Hepatic stellate cell (primary cell): Measurements from ENCODE around the gene TBC1D17.

ENCODE experiments used
- DNase-seq: peaks from one replicate; pipeline ENCODE4 v3.0.0; 2011; ENCODE audit warnings: low spot score

Gene TBC1D17

GRCh38 chr19:49877879-49878743 is 609 bp downstream of the TBC1D17 start:
- DNase-seq = peak; percentile 98

- DNase-seq = no peak
Observed at GRCh38 chr19:49878744-49879070, 1.2 kb downstream of the TBC1D17 start.

DNA sequence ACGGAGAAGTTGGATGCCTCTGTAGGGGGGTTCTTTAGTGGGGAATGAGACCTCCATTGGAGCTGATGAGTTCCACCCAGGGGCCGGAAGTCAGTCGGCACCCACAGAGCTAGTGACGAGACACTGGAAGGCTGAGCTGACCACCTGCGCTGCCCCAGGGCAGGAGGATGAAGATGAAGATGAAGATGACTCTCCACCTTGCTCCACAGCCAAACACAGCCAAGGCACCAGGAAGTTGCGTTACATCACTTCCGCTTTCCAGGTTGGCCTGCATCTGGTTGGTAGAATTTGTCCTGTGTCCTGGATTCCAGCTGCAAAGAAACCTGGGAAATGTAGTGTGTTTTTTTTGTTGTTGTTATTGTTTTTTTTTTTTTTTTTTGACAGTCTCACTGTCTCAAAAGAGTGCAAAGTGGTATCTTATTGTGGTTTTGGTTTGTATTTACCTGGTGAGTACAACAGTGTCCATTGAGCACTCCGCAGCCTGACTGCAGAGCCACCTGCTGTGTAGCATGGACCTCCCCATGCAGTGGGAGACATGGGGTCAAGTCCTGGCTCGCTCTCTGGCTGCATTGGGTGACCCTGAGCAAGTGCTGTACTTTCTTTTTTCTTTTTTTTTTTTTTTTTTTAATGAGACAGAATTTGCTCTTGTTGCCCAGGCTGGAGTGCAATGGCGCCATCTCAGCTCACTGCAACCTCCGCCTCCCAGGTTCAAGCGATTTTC is 1.9 kb downstream of the TBC1D17 start:
- no peak for DNase-seq

- DNase-seq = no peak
Observed at GRCh38 chr19:49880162-49880869, 2.8 kb downstream of the TBC1D17 start.

GRCh38 chr19:49881186-49881585 is 3.7 kb downstream of the TBC1D17 start:
- no peak for DNase-seq

GRCh38 chr19:49881672-49882394 is 4.3 kb downstream of the TBC1D17 start:
- no peak for DNase-seq

DNA sequence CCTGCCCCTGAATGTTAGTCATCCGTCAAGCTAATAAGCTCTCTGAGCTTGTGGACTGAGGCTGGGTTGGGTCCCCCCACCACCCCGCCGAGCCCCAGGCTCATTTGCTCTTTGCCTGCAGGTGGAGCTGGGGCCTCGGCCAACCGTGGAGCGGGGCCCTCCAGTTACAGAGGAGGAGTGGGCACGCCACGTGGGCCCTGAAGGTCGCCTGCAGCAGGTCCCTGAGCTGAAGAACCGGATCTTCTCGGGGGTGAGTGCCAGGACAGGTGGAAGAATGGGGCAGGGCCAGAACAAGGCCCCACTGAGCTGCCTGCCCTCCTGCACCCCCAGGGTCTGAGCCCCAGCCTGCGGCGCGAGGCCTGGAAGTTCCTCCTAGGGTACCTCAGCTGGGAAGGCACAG is 5.1 kb downstream of the TBC1D17 start:
- no peak for DNase-seq

DNA sequence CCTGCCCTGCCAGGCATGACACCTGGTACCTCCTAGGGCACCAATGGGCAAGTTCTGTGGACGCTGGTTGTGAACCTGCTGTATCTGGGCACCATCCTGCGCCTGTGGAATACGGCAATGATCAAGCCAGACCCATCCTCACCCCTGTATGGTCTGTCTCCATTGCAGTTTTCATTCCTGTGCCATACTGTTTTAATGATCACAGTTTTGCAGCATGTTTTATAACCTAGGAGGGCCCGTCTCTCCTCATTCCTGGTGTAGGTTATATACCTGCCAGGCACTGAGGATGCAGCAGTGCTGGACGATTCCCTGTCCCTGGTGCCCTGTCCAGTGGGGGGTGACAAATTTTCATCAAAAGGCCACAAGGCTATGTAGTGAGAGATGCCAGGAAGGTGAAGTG is 5.6 kb downstream of the TBC1D17 start:
- DNase-seq = no peak

DNA sequence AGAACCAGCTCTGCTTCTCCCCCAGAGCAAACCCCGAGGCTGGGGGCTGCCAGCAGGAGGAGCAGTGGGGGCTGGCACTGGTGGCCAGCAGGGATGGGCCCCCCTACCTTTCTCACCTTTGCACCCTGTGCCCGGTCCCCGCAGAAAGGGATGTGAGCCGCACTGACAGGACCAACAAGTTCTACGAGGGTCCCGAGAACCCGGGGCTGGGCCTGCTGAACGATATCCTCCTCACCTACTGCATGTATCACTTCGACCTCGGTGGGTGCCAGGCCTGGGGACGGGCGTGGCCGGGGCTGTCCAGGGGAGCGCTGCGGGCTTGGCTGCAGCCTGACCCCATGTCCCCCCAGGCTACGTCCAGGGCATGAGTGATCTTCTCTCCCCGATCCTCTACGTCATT is 6.6 kb downstream of the TBC1D17 start:
- no peak for DNase-seq

DNA sequence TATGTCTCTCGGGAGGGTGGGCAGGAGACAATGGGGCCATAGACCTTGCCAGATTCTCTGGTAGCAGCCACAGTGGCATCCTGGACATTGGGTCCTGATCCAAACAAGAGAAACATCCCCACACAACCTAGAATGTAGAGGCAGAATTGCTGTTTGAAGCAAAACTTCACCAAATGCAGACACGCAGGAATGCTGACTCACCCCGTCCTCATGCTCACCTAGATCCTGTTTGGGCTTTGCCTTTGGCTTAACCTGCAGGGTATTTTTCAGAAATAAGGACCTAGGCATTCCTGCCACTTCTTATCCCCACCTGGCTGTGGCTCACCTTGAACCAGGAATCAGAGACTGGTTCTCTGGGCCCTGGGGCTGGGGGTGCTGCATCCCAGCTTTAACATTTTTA is 7.3 kb downstream of the TBC1D17 start:
- no peak for DNase-seq

DNA sequence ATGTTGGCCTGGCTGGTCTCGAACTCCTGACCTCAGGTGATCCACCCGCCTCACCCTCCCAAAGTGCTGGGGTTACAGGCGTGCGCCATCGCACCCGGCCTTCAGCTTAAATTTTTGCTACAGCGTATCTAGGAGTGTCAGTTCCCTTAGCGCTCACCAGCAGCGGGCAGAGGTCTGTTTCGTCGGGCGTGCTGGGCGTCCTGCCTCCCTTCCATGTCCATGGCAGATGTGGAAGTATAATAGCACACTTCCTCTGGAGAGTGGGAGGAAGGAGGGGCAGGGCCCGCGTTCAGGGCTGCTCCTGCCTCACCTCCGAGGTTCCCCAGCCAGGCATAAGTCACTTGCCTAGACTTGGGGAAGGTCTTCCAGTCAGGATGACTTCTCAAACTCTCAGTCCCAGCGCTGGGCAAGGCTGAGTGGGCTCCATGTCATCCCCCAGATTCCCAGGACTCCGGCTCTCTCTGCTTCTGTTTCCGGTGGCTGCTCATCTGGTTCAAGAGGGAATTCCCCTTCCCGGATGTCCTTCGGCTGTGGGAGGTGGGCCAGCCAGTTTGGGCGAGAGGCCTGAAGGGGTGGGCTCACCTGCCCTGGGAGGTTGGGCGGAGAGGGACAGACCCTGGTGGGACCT is 9.6 kb downstream of the TBC1D17 start:
- no peak for DNase-seq

DNA sequence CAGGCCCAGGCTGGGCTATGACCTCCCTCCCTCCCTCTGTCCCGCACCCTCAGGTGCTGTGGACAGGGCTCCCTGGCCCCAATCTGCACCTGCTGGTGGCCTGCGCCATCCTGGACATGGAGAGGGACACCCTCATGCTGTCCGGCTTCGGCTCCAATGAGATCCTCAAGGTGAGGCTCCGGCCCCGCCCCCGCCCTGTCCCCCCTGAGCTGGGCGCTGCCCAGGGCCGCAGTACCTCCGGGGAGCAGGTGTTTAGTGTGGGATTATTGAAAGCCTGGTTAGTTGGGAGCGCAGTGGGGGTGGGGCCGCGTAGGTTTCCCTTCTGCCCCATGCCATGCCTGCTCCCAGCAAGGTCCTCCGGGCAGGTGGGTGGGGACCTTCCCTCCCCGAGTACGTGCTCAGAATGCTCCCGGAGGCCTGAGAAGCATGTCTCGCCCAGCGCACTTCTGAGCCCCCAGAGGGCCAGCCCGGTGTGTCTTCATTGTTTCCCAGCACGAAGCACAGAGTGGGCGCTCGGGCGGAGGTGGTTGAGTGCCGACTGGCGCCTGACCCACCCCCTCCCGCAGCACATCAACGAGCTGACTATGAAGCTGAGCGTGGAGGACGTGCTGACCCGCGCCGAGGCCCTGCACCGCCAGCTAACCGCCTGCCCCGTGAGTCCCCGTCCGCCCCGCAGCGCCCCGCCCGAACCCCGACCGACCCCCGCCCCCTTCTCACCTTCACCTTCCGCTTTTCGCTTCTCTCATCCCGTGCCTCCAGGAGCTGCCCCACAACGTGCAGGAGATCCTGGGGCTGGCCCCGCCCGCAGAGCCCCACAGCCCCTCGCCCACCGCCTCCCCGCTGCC is 10.4 kb downstream of the TBC1D17 start:
- no peak for DNase-seq

GRCh38 chr19:49888510-49888824 is 11.0 kb downstream of the TBC1D17 start:
- DNase-seq = no peak

DNA sequence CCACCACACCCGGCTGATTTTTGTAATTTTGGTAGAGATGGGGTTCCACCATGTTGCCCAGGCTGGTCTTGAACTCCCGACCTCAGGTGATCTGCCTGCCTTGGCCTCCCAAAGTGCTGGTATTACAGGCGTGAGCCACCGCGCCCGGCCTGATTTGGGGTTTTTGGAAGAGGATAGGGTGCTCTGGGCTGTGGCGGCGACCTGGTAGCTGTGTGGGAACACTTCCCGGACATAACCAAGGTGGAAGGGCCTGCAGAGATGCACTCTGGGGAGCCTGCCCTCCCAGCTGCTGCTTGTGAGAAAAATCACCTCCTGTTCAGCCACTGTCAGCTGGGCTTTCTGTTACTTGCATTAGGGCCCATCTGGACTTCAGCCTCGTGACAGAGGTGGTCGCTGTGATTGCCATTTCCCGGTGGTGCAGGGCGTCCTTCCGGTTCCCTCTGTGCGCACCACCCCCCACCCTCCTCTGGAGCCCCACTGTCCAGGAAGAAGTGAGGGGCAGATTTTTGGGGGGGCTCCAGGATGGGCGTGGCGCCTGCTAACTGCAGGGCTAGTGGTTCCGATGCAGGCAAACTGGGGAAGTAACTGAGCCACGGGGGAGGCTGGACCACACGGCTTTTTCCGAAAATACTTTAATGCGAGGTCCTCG is 11.7 kb downstream of the TBC1D17 start:
- DNase-seq = no peak

DNA sequence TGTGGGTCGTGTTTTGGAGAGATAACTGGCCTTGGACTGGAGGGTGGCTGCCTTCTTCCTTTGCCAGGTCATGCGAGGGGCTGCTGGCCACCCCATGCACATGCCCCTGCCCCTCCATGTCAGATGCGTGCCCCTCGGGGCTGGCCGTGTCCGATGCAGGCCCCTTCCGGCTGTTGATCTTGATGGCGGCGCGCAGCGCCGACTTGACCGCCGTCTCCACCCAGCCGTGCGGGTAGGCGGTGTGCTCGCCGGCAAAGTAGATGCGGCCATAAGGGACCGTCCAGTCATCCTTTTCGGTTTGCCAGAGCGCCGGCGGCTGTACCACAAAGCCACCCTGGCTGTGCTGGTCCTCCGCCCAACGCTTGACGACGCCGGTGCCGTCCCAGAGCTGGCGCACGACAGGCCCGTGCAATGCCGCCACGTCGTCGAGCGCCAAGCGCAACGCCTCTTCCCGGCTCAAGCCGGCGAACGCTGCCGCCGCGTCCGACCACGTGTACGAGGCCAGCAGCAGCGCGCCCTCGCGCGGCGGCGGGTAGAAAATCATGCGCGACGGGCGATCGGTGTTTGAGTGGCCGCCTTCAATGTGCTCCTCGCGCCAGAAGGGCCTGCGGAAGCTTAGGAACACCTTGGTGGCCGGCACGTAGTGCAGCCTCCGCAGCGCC is 12.3 kb downstream of the TBC1D17 start:
- DNase-seq = peak; percentile 62

DNA sequence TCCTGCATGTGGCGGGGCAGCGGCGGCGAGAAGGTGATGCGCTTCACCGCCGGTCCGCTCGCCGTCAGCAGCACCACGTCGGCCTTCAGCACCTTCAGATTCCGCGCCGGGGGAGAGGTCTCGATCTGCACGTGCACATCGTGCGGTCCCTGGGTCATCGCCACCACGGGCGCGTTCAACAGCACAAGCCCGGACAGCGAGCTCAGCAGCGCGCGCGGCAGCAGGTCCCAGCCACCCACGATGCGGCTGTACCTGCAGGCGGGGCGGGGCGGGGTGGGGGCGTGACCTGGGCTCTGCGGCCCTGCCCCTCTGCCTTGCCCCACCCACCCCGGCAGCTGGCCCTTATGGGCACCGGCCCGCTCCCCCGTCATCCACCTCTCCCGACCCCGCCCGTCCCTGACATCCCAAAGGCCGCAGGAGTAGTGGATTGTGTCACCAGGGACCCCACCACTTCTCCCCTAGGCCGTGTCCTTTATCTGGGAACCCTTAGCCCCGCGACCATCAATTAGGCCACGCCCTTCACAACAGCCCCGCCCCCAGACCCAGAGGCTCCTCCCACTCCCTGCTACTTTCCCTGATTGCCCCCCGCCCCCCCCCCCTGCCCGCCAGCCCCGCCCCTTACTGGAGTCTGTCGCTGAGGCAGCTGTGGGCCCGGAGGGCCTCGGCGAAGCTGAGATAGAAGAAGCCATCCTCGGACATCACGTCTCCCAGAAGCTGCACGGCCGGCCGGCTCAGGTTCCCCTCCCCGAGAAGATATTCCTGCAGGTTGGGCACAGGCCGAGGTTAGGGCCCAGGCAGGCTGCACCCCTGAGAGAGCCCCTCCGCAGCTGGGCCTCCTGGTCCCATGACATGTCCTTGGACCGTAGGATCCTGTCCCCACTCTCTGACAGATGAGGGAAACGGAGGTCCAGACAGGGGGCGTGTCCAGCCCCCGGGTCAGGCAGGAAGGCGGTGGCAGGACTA is 13.1 kb downstream of the TBC1D17 start:
- no peak for DNase-seq

DNA sequence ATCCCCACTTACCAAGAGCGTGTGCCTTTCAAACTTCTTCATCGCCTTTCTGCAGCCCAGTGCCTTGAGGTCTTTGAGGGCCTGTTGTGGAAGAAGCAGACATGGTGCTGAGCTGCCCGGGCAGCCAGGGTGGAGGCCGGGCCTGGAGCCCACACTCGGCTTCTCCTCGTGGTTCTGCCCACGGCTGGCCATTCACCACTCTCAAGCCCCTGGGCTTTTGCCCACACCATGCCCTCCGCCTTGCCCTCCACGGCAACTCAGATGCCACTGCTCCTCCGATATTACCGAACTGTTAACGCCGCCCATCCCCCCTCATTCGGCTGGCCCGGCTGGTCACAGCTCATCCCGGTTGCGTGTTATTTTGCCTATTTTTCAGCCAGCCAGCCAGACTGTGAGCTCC is 13.9 kb downstream of the TBC1D17 start:
- DNase-seq = no peak

- DNase-seq = no peak
Observed at GRCh38 chr19:49892716-49893115, 15.2 kb downstream of the TBC1D17 start.
